ENCODE results near the gene ARHGAP23.
"Not testable (repeated sequence)": the region's sequence is repeated elsewhere in the genome, so short reads cannot be mapped to it uniquely, and the experiment has no call there.

Gene ARHGAP23

GRCh38 chr17:38530856-38531255, 102.6 kb downstream of the ARHGAP23 start:
- DNase-seq, result not testable (repeated sequence)

DNA sequence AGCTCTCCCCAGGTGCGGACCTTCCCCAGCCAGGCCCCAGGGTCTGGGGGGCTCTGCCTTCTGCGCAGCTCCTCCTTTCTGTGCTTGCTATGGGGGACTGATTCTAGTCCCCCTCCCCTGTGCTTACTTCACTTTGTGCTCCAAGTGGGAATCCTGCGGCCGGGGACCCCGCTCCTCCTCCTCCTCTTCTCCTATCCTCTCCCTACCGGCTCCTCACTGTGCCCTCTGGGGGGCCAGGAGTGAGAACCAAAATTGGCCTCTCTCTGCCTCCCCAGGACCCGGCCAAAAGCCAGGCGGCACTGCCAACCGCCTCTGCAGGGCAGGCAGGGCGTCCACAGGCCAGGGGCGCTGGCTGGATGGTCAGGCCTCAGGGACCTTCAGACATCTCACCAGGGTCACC, 103.5 kb downstream of the ARHGAP23 start:
- DNase-seq, result not testable (repeated sequence)

GRCh38 chr17:38532451-38532850, 104.2 kb downstream of the ARHGAP23 start:
- no peak for DNase-seq

- no peak for DNase-seq
These were observed 105.0 kb downstream of the ARHGAP23 start for GRCh38 chr17:38533241-38533640.

- no peak for DNase-seq
These were observed 105.7 kb downstream of the ARHGAP23 start for GRCh38 chr17:38533866-38534497.

GRCh38 chr17:38534498-38534885, 106.2 kb downstream of the ARHGAP23 start:
- no peak for DNase-seq

DNA sequence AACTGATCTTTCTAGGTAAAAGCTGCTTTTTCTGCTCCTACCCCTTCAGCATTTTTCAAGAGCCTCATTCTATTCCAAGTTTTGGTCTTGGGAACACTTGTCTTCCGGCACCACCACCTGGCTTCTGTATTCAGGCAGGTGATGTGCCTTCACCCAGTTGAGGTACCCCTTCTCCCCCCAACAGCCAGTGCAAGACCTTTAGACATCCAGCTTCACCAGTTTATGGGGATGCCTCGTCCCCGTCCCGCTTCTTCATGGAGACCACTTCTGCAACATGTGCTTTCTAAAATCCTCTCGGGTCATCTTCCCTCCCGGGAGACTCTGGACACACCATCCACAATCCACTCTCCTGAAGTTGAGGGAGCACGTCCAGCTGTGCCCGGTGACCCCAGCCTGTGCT, 107.6 kb downstream of the ARHGAP23 start:
- DNase-seq, result no peak

DNA sequence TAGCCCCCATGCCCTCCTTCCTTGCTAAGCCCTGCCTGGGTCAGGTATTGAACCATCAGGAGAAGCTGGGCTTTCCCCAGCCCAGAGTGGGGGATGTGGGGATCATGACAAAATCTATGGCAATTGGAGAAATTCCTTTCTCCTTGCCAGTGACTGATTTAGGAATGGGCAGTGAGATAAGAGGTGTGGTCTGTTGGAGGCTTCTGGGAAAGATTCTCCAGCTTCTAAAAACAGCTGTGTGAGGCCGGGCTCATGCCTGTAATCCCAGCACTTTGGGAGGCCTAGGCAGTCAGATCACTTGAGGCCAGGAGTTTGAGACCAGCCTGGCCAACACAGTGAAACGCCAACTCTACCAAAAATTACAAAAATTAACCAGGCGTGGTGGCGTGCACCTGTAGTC, 108.4 kb downstream of the ARHGAP23 start:
- no peak for DNase-seq

- DNase-seq, result no peak
These were observed 110.6 kb downstream of the ARHGAP23 start for GRCh38 chr17:38538906-38539305.

DNA sequence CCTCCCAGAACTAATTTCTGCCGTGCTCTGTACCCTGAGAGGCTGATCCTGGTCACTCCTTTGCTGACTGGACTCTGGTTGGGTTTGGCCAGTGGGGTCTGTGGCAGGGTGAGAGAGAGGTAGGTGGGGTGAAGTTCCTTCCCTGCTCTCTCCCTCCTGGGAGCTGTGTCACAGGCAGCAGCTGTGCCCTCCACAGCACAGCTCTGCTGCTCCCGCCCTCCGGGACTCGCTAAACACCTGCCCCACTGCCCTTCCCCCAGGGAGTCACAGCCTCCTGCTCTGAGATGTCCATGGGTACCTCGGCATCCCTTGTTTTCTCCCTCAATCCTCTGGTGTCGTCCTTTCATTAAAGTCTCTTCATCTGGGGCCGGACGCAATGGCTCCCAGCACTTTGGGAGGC, 111.1 kb downstream of the ARHGAP23 start:
- no peak for DNase-seq

DNA sequence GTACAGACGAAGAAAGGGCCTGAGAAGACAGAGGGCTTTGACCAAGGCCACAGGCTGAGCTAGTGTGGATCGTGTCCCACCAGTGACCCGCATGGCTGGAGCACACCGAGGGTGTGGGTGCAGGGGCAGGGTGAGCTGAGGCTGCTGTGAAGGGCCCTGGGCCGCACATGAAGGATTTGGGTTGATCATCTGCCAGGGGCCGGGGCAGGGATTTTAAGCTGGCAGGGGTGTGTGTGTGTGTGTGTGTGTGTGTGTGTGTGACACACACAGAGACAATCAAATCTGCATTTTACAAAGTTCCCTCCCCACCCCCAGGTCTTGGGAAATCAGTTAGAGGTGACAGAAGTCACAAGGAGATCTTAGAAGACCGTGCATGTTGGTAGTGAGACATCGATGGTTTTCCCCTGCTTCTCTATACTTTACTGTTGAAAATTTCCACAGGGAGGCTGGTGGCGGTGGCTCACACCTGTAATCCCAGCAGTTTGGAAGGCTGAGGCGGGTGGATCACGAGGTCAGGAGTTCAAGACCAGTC, 112.3 kb downstream of the ARHGAP23 start:
- DNase-seq, result no peak

GRCh38 chr17:38541281-38541680, 113.0 kb downstream of the ARHGAP23 start:
- DNase-seq, result no peak

DNA sequence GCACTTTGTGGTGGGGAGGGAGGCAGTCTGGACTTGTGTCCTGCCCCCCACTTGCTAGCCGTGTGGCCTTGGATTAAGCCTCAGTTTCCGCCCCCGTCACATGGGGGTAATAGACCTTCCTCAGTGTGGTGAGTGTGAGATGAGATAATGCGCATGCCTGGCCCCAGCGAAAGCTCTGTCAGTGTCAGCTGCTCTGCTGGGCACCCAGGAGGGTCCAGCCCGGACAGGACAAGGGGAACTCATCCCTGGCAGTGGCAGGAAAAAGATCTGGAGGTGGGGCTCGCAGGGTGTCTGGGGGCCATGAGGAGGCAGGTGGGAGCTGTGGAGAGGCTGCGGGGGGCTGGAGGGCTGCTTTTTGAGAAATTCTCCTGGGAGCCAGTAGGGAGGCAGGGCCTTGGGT, 114.0 kb downstream of the ARHGAP23 start:
- no peak for DNase-seq

GRCh38 chr17:38543403-38544174, 115.3 kb downstream of the ARHGAP23 start:
- no peak for DNase-seq

GRCh38 chr17:38544175-38544838, 116.0 kb downstream of the ARHGAP23 start:
- no peak for DNase-seq

DNA sequence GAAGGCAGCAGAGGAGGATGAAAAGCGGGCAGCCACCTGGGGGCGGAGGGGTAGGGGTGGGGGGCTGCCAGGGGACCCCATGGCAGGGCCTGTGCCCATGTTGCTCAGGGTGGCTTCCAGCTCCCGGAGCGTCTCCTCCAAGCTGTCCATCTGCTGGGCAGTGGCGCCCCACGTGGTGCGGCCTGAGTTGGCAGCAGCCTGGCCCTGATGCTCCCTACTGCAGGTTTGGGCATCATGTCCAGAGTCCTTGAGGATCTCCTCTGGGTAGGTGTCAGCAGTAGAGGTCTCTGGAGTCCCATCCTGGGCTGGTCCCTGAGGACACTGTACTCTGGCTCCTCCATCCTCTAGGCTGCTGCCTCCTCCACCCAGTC, 116.6 kb downstream of the ARHGAP23 start:
- DNase-seq, result no peak

GRCh38 chr17:38545531-38546225, 117.4 kb downstream of the ARHGAP23 start:
- no peak for DNase-seq

GRCh38 chr17:38546396-38546795, 118.1 kb downstream of the ARHGAP23 start:
- DNase-seq, result no peak

DNA sequence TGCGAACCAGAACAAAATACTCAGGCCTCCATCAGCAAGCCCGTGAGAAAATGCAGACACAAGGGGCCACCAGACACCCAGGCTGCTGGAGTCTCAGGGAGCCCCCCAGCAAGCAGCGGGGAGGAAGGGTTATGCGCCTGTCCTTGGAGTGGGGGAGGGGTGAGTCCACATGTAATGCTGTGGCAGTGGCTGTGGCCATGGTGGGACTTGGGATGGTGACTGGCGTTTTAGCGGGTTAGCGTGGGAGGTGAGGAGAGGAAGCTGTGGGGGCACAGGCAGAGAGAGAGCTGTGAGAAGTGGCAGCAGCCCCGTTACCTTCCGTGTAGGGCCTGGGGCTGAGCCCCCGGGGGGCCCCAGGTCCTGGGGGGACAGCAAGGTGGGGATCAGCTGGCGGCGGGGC, 119.2 kb downstream of the ARHGAP23 start:
- DNase-seq, result no peak

GRCh38 chr17:38549285-38549684, 121.0 kb downstream of the ARHGAP23 start:
- no peak for DNase-seq

GRCh38 chr17:38550661-38551060, 122.4 kb downstream of the ARHGAP23 start:
- no peak for DNase-seq

- no peak for DNase-seq
These were observed 122.9 kb downstream of the ARHGAP23 start for GRCh38 chr17:38551121-38551520.

- DNase-seq, result no peak
These were observed 124.1 kb downstream of the ARHGAP23 start for GRCh38 chr17:38552343-38552742.
